ENCODE measurements around the gene IMMP2L. TPM values are rescaled to one million over a fixed set of nuclear protein-coding genes. Genes with fewer than 3 reads are reported as not detected.
"Not testable (repeated sequence)": the region's sequence is repeated elsewhere in the genome, so short reads cannot be mapped to it uniquely, and the experiment has no call there.

Gene IMMP2L
- total RNA-seq, 1 donor from 2014 or later, result 23.9 TPM

- no peak for DNase-seq
Observed at GRCh38 chr7:111459065-111459756, 103.1 kb downstream of the IMMP2L start.

DNA sequence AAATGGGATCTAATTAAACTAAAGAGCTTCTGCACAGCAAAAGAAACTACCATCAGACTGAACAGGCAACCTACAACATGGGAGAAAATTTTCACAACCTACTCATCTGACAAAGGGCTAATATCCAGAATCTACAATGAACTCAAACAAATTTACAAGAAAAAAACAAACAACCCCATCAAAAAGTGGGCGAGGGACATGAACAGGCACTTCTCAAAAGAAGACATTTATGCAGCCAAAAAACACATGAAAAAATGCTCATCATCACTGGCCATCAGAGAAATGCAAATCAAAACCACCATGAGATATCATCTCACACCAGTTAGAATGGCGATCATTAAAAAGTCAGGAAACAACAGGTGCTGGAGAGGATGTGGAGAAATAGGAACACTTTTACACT is 111.6 kb downstream of the IMMP2L start:
- DNase-seq, result not testable (repeated sequence)

DNA sequence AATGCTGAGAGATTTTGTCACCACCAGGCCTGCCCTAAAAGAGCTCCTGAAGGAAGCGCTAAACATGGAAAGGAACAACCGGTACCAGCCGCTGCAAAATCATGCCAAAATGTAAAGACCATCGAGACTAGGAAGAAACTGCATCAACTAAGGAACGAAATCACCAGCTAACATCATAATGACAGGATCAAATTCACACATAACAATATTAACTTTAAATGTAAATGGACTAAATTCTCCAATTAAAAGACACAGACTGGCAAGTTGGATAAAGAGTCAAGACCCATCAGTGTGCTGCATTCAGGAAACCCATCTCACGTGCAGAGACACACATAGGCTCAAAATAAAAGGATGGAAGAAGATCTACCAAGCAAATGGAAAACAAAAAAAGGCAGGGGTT is 114.8 kb downstream of the IMMP2L start:
- DNase-seq, result not testable (repeated sequence)

GRCh38 chr7:111439977-111440376 is 122.3 kb downstream of the IMMP2L start:
- DNase-seq, result no peak

DNA sequence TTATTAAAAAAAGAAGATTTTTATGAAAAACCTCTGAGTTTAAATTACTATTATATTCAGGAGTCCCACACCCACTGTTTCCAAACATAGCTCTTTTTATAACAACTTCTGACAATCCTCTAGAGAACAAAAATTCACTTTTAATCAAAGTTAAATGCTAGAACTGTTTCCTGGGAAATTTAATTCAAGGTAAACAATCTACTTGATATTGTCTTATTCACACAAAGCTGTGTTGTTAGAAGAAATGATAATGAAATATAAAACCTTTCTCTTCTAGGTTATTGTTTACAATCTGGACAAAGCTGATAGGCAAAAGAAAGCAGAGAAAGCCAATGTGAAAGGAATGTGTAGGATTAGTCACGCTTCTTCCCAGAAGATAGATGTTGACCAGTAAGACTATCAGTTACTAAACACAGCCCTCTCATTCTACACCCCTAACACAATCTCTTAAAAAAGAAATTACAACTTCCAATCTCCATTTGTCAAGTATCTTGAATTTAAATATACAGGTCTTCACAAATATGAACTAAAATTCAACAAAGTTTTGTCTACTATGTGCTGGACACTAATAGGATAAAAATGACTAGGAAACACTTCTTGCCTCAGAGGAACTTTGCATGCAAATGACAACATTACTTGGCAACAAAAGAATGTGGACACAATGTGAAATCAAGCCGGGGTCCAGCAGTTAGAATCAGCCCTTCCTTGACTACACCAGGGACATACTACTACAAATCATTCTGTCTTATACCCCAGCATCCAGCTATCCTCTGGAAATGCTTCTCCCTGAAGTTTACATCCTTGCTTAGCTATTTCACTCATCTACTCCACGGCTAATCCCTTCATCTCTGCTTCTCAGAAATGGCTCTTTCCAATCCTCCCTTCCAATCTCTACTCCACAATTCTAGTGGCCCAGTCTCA is 123.7 kb downstream of the IMMP2L start:
- DNase-seq, result no peak

DNA sequence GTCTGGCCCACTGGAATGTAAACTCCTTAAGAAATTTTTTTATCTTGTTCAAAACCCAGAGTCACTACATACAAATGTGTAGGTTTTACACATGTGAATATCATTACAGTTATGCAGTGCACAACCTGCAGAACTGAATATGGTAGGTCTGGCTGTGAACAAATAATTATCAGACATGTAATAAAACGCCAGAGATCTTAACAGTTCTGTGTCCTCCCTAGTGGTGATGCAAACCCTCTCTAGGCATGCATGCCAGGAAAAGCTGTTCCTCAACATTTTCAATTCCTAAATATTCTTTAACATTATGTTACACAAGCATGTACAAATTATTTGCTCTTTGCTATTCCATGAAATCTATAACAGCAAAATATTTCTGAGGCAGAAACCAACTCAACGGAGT is 124.6 kb downstream of the IMMP2L start:
- no peak for DNase-seq

GRCh38 chr7:111436608-111437007 is 125.7 kb downstream of the IMMP2L start:
- no peak for DNase-seq

DNA sequence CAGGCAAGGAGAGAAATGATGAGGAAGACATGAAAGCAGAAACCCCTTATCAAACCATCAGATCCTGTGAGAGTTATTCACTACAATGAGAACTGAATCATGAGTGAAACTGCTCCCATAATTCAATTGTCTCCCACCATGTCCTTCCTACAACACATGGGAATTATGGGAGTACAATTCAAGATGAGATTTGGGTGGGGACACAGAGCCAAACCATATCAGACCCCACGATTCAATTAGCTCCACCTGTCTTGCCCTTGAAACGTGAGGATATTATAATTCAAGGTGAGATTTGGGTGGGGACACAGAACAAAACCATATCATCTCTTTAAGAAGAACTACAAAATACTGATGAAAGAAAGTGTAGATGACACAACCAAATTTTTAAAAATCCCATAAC is 128.9 kb downstream of the IMMP2L start:
- no peak for DNase-seq

DNA sequence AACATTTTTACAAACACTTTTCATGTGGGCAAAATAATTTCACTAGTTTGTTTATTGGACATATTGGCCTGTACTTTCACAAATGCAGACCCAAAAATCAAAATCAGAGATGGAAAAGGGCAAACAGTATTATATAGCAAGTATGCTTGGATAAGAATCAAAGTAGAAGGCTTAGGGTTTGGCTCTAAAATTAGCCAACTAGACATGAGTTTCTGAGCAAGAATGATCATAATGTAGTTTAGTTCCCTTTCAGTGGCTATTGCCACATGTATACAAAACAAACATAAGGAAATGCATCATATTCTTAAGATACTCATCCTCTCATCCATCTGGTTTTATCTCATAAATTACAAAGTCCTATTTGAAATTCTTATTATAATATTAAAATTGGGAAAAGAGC is 132.5 kb downstream of the IMMP2L start:
- DNase-seq, result no peak

DNA sequence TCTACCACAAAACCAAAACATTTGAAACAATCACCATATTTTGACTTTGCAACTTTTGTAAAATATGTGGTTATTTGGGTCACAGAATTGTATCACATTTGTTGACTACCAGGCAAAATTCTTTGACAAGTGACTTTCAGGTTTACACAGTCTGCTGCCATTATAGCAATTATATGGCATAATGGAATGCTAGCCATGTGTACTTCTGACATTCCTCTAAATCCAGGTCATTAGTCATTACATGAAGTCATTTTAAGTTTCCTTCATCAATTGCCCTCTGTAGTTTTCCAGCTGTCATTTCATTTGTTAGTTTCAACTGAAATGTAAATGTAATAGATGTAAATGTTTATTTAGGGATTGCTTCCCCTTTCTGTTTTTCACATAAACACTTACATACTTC is 137.5 kb downstream of the IMMP2L start:
- DNase-seq, result no peak

GRCh38 chr7:111414374-111414773 is 147.9 kb downstream of the IMMP2L start:
- DNase-seq, result no peak

- DNase-seq, result no peak
Observed at GRCh38 chr7:111413739-111414138, 148.6 kb downstream of the IMMP2L start.

GRCh38 chr7:111410899-111411298 is 151.4 kb downstream of the IMMP2L start:
- DNase-seq, result no peak

- DNase-seq, result no peak
Observed at GRCh38 chr7:111409714-111410422, 152.4 kb downstream of the IMMP2L start.

DNA sequence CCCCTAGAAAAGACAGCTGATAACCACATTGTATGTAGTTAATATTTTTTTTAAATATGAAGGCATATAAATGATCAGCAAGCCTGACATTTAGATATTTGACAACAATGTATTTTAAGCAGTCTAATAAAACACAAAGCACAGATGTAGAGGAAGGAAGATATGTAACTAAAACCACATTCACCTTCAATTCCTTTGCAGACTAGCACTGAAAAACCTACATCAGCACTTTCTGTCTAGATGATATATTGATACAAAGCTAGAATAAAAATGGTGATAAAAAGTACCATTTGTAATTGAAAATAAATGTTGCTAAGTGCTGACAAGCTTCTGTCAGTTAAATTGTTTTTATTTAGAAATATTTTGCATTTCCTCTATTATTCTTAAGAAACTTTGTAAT is 153.6 kb downstream of the IMMP2L start:
- DNase-seq, result no peak

DNA sequence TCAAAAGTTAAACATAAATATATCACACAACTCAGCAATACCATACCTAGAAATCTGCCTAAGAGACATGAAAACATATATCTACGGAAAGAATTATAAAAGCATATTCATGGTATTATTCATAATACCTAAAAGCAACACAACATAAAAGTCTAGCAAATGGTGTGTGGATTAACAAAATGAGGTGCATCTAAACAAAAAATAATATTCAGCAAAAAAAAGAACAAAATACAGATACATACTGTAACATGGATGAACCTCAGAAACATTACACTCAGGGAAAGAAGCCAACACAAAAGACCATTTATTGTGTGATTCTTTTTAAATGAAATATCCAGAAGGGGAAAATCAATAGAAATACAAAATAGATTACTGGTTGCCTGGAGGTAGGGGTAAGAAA is 155.0 kb downstream of the IMMP2L start:
- DNase-seq, result no peak

DNA sequence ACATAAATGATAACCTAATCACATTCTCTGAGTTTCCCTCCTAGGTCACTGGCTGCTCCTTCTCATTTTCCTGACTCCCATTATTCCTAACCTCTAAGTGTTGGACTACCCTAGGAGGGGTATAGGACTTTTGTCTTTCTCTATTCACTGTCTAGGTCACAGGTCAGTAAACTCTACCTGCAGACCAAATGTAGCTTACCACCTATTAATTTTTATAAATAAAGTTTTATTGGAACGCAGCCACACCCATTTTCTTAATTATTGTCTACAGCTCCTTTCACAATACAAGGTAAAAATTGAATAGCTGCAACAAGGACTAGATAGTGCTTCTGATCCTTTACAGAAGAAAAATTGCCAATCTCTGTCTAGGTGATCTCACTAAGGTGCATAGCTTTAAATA is 156.7 kb downstream of the IMMP2L start:
- DNase-seq, result no peak

DNA sequence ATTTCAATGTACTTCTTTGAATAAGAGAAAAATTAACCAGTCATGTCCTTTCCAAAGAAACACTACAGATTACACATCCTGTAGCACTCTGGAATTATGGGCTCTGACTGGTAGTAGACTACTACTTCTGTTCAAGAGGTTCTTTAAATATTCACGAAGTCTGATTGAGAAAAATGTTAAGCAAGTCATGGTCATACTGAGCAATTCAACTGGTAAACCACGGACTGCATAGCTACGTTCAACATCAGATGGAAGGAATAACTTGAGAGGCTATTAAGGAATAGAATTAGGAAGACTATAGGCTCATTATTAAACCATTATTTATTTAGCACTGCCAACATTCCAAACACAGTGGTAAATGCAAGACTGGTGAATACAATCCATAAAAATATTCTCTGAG is 160.8 kb downstream of the IMMP2L start:
- DNase-seq, result no peak

DNA sequence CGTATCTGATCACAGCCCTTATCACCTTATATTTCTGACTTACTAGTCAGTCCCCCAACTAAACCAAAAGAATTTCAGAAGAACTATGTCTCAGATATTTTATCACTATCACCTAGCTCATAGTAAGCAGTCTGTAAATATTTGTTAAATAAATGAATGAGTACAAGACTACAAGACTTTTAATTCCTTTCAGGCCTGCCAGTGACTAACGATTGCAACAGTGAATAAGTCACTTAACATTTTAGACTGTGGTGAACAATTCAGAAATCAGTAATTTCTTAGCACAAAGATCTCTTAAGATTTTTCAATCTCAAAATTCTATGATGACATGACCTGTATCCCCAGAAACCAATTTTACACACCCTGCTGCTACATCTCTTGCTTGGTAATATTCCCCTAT is 162.2 kb downstream of the IMMP2L start:
- no peak for DNase-seq

DNA sequence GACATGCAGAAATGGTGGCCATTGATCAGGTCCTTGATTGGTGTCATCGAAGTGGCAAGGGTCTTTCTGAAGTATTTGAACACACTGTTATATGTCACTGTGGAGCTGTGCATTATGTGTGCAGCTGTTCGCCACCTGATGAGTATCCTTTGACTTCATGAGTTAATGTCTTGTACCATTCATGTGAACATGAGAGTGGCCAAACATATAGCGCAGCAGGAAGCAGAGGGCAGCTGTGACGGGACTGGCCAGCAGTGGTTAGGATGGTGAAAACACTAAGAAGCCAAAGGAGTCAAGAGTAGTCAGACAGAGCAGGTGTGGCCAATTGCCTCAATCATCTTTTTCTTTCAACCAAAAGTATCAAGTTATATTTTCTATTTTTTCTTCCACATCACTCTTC is 167.4 kb downstream of the IMMP2L start:
- no peak for DNase-seq

DNA sequence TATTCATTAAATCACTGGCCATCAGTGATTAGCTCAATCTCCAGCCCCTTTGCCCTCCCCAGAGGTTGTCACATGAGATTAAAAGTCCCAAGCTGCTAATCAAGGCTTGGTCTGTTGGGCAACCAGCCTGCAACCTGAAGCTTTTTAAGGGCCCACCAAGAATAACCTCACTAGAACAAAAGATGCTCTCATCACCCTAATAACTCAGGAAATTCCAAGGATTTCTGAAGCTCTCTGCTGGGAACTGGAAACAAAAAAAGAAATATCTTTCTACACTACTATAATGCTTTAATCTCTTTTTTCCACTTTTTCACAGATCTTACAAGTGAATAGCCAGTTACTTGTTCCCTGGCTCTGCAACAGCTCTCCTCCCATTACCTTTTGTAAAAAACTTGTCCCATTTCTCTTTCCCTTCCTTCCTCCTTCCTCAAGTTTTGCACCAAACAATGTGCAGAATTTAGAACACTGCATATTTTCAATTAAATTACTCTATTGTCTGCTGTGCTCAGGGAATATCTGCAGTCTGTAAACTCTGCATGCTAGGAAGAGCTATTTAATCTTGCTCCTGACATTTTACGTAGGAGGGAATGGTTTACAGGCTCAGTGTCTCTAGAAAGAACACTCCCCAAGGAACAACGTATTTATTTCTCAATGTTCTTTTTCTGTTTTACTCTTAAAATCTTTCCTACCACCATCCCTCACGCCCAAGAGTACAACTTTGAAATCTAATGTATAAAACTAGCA is 169.1 kb downstream of the IMMP2L start:
- DNase-seq, result peak; percentile 47

- no peak for DNase-seq
Observed at GRCh38 chr7:111392294-111392693, 170.0 kb downstream of the IMMP2L start.
